ENCODE data around the gene IL20. TPM values are rescaled to one million over a fixed set of nuclear protein-coding genes. Genes with fewer than 3 reads are reported as not detected.

The IL20 gene
- total and polyA plus RNA-seq, 10 of the 15 experiments (the other 5 are each of a cell fraction or from before 2014, with no cell fraction given), result 0.08 to 0.13 TPM; not detected in 8

GRCh38 chr1:206863266-206863665 is 2.2 kb upstream of the IL20 start:
- WGBS (ENCODE audit: insufficient coverage, insufficient replicate concordance, low lambda C conversion rate, missing lambda C conversion rate), result 0% methylated on average over 1 of the region's 1 CpG
- ChIA-PET RAD21 (ENCODE audit: unreplicated experiment) (interaction anchor here (1.1 to 2.3 kb wide), 2 partner anchors 119 to 128 kb away, joined by 3 to 9 read pairs; no protein-coding TSS in a partner anchor), SMC1A (ENCODE audit: uncharacterized antibody, unreplicated experiment) (interaction anchor here (0.5 to 3.9 kb wide), 7 partner anchors 10 to 129 kb away, joined by 3 to 23 read pairs (median 3); no protein-coding TSS in a partner anchor), CTCF (interaction anchor here (0.8 to 7.3 kb wide), 8 partner anchors 9 to 137 kb away, joined by 3 to 100 read pairs (median 7); no protein-coding TSS in a partner anchor), POLR2A (no interaction called here)
- Histone ChIP-seq H3K4me1 (ENCODE audit: control insufficient read depth, insufficient read depth, low read length) (no peaks in the 10 kb centered on the region), H3K9me3 (replicated peaks; ENCODE audit: control insufficient read depth, insufficient read depth, low read length) (no peaks in the 10 kb centered on the region), H3K27ac (ENCODE audit: control insufficient read depth, insufficient read depth) (no peak overlapping the region), H3K36me3 (ENCODE audit: control insufficient read depth in 2 of 2, insufficient read depth in 2 of 2, low read length in 1 of 2) (no peaks in the 10 kb centered on the region), H3K79me2 (ENCODE audit: control insufficient read depth, insufficient read depth, low read length) (no peaks in the 10 kb centered on the region), H3K9ac (ENCODE audit: control insufficient read depth, insufficient read depth, low read length) (no peak overlapping the region), H2AFZ (ENCODE audit: control insufficient read depth, low read depth, low read length) (no peak overlapping the region), H3K27me3 (replicated peaks in 1 of 2; ENCODE audit: control insufficient read depth in 2 of 2, insufficient read depth in 2 of 2, low read length in 1 of 2) (peaks cover 0 to 2% of the 10 kb centered on the region in 2 experiments; a peak in 1 of 4 replicates), H4K20me1 (ENCODE audit: control insufficient read depth, insufficient read depth) (no peaks in the 10 kb centered on the region), H3K4me2 (ENCODE audit: control insufficient read depth, insufficient read depth) (no peak overlapping the region), H3K4me3 (no peak overlapping the region)
- FAIRE-seq, result no peak
- no peak for DNase-seq (ENCODE audit: low read depth, low spot score)
- in situ Hi-C loops (cut with MboI), result no loop called here
- no TSS peak for BruUV-seq (replicated peaks)
- no peak for ATAC-seq
- intact Hi-C loops (cut with micrococcal nuclease; ENCODE audit: unreplicated experiment), result no loop called here
- TF ChIP-seq NFIC (IDR thresholded peaks at IDR 0.05; ENCODE audit: low read depth, low read length) (no peak), NKRF (conservative IDR thresholded peaks at IDR 0.05) (no peak), CEBPZ (IDR thresholded peaks at IDR 0.05; ENCODE audit: low read depth, low read length) (no peak), CBX3 (IDR thresholded peaks at IDR 0.05; ENCODE audit: borderline replicate concordance, low read depth) (no peak), POLR2AphosphoS5 (IDR thresholded peaks at IDR 0.05; ENCODE audit: low read length) (no peak), HSF1 (IDR thresholded peaks at IDR 0.05; ENCODE audit: low read depth, low read length) (no peak), NR2C1 (IDR thresholded peaks at IDR 0.05) (no peak), CEBPB (IDR thresholded peaks at IDR 0.05; ENCODE audit: borderline replicate concordance in 1 of 2, low read depth in 2 of 2, low read length in 2 of 2) (no peak), ZNF24 (IDR thresholded peaks at IDR 0.05) (no peak), SMARCA5 (IDR thresholded peaks at IDR 0.05) (no peak), PKNOX1 (IDR thresholded peaks at IDR 0.05) (no peak), CHD4 (IDR thresholded peaks at IDR 0.05) (no peak), CREB1 (IDR thresholded peaks at IDR 0.05; ENCODE audit: low read depth) (no peak)

Data from GM12878 (cell line).